Esophagus muscularis mucosa (tissue), 3 donors: Measurements from ENCODE around the gene C22orf15.

Experiments
- CTCF ChIP-seq, 3 experiments: fragments of 200-600 bp in 2 of 3; fragments of 450-650 bp in 1 of 3; sonication (generic) in 2 of 3; IDR thresholded peaks; one replicate each; pipeline ENCODE4 v1.5.1; 2017 to 2019; ENCODE audit warnings: antibody characterized with exemption in 3 of 3, mild to moderate bottlenecking in 2 of 3, moderate library complexity in 1 of 3
- POLR2A ChIP-seq: fragments of 450-650 bp; IDR thresholded peaks from one replicate; pipeline ENCODE4 v1.6.1; 2017; ENCODE audit warnings: antibody characterized with exemption, moderate library complexity, mild to moderate bottlenecking, low read depth
- POLR2AphosphoS5 ChIP-seq, 2 donors: sonication (generic); formaldehyde crosslinking; IDR thresholded peaks; one replicate each; pipeline ENCODE4 v1.6.1; 2017; ENCODE audit warnings: antibody characterized with exemption in 2 of 2

- no peak for TF ChIP-seq POLR2AphosphoS5 (IDR thresholded peaks at IDR 0.05)
- TF ChIP-seq POLR2A: no peak
- no peak for TF ChIP-seq CTCF (IDR thresholded peaks at IDR 0.05)
Observed at GRCh38 chr22:23781065-23781464, 18.3 kb downstream of the C22orf15 start.
